Stimulated activated CD4-positive, alpha-beta T cell treated with anti-CD3 and anti-CD28 coated beads, Interleukin-4, amount 100 ng/mL, for 24 hours (primary cell): ENCODE measurements around the gene LRRC31.

Source experiments
- DNase-seq: peaks from one replicate; pipeline ENCODE4 v3.0.0-alpha.2; 2020

The LRRC31 gene

DNA sequence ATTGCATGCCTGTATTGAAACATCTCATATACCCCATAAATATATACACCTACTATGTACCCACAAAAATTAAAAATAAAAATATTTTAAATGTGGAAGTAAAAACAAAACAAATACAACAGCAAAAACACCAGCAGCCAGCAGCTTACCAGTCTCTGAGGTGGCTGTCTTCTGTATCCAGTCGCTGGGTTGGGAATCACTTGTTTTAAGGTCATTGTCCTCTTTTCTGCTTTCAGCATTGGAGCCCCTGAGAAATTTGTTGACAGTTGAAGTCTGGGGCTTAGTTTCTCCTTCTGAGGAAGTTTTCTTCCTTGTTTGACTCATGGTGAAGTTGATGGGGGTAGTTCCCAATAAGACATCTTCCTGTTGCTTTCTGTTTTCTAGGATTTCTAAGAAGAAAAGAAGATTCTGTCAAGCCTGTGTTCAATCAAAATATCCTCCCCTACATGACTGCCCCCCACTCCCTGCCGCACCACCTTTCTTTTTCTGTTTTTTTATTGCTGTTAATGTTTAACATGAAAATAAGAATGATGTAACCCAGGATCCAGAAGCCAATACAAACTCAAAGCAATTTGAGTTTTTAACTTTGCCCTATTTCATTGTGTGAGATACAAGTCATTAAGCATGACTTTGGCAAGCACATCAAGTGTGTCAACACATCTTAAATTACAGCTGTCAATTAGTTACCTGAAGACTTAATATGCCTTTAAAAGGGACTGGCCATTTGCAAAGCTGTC lies at the start of gene LRRC31:
LRRC31 (minus strand) TSS at position 452 of the 737 bp plus-strand sequence; CDS start at position 324, 128 bp downstream.
- no peak for DNase-seq

DNA sequence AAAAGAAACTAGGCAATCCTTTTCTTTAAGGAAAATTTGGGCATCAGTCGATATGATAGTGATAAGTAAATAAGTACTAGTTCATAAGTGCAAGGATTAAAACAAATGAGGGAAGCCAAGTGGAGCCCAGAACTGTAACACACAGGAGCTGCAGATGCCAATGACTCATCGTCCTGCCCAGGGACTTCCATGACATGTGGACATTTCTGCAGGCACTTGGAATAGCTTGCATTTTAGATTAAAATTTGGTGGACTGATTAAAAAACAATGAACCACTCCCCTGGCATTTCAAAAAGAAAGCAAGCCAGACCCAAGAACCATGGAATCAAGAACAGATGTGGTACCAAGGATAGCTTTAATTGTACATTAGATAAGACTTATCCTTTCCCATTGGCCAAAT lies 44.6 kb upstream of the LRRC31 start:
- DNase-seq: no peak

DNA sequence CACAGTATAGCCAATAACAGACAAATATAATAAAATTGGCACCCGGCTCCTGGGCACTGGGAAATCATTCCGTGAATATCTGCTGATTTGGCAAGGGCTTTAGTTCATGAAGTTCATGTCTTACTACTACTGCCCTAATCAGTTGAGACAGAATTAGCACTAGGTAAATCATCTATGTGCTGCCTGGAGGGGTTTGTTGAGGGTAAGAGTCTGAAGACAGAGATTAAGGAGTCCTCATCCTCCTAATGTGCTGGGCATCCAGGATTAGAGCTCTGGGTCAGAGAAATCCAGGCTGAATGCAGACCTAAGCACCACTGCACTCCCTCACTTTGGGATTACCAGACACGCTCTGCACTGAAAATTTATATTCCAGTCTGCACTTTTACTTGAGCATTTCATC lies 43.6 kb upstream of the LRRC31 start:
- DNase-seq: no peak

DNA sequence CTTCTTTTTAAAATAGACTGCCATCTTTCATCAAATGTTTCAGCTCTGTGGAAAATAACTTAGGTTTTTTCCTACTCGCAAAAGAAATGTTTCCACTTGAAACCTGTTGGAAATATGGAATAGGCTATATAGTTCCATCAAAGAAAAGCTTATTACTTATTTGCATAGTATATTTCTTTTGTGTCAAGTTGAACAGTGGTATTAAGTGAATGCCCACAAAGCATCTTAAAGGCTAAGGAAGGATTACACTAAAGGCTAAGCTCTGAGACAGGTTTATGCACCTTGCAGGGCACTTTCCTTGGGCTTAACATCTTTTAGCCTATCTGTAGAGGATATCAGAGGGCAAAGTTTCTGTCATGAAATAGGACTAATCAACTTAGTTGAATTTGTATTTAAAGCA lies 41.5 kb upstream of the LRRC31 start, which contains the start of gene SAMD7:
SAMD7 (plus strand) TSS at position 301 of the 400 bp plus-strand sequence. CDS start 7,927 bp downstream, outside the sequence.
- DNase-seq: no peak

DNA sequence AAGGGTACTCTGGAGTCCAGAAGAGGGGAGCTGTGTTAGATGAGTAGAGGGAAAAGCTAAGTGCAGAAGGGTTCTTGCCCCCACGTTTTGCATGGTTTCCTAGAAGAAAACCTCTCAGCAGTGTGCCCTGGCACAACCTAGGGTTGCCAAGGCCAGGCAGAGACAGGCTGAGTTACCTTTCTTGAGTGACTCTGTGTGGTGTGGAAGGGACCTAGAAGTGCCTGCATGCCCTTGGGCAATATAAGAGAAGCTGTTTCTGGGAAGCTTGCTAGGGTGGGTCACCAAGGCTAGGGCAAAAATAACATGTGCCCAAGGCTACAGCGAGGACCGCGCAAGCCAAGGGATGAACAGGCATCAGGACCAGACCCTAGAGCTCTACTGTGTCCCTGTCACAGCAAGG lies 38.2 kb upstream of the LRRC31 start:
- DNase-seq: no peak

DNA sequence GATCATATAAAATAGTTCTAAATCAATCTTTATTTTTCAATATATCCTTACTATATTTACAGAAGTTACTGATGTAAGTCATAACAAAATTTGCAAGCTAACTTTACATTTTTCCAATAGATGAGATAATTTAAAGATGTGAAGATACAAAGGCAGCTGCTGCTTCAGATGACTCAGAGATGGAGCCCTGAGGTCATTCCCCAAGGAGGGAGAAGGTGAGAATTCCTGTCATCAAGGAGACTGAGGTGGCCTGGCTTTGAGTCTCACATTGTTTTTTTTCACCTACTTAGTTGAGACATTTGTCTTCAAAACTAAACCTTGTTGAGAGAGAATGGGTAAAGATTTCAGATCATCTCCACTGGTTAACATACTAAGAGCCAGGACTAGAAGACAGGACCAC lies 37.7 kb upstream of the LRRC31 start:
- DNase-seq: no peak

DNA sequence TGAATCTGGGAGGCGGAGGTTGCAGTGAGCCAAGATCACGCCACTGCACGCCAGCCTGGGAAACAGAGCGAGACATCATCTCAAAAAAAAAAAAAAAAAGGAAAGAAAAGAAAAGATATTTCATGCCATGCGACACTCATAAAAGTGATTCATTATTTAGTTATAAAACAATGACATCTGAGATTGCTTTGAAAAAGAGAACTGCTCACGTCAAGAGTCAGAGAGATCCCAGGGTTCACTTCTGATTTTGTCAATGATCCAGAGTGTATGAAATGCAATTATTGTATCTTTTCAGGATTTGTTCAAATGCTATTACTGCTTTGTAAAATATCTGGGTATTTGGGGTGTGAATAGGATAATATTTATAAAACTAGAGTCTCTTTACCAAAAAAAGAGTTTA lies 35.7 kb upstream of the LRRC31 start:
- DNase-seq: no peak

DNA sequence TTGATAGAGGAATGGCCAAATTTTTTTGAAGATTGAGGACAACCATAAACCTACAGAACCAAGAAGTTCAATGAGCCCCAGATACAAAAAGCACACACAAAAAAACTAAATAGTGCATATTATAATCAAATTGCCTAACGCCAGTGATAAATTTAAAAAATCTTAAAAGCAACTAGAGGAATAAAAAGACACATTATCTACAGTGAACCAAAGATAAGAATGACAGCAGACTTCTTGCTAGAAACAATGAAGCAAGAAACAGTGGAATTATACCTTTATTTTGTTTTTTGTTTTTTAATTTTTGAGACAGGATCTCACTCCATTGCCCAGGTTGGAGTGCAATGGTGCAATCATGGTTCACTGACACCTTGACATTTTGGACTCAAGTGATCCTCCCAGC lies 31.7 kb upstream of the LRRC31 start:
- DNase-seq: no peak

DNA sequence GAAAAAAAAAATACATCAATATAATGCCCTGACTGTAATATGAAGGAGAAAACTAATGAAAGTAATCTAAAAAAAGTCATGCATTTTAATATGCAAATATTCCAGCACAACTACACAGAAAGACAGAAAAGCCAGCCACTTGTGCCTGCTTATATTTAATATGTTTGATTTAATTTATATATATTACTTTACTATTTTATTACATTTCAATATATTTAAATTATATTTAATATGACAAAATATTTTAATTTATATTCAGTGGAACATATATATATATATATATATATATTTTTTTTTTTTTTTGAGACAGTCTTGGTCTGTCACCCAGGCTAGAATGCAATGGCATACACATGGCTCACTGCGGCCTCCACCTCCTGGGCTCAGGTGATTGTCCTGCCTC lies 27.5 kb upstream of the LRRC31 start:
- DNase-seq: no peak

DNA sequence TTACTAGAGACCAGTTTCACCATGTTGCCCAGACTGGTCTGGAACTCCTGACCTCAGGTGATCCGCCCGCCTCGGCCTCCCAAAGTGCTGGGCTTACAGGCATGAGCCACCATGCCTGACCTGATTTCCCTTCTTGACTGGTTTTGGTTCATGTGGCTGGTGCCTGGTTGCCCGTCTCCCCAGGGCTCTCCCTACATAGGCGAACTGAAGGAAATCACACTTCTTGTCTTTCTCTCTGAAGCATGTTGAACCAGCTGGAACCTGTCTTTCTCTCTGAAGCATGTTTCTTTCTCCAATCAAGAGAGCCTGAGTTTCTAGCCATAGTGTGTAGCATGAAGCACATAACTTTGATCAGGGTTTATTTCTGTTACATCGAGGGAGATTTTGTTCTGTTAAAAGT lies 25.3 kb upstream of the LRRC31 start:
- DNase-seq: no peak

DNA sequence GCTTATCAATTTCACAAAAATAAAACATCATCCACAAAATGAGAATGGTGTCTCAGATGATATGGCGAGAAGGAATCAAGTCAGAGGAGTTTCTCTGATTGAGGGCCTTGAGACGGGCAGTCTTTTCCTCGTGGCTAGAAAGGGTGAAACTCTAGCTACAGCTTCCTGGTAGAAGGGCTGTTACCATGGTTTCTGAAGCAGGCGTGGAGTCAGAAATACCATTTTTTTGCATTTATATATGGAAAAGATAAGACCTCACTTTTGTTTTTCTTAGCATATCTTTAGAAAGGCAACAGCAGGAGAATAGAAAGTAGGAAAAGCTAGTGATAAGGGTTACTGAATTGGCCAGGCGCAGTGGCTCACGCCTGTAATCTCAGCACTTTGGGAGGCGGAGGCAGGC lies 24.4 kb upstream of the LRRC31 start:
- no peak for DNase-seq

DNA sequence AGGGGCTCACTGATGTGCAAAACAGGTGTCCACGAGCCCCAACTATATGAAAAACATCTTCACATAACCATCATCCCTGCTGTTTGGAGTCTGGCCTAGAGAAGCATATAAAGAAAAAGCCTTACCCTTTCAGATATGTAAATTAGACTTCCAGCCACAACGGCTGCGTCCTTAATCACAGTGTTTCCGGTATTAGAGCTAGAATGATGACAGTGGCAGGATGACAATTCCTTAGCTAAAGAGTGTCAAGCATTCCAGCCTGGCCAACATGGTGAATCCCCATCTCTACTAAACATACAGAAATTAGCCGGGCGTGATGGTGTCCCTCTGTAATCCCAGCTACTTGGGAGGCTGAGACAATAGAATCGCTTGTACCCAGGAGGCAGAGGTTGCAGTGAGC lies 22.2 kb upstream of the LRRC31 start:
- DNase-seq: no peak

DNA sequence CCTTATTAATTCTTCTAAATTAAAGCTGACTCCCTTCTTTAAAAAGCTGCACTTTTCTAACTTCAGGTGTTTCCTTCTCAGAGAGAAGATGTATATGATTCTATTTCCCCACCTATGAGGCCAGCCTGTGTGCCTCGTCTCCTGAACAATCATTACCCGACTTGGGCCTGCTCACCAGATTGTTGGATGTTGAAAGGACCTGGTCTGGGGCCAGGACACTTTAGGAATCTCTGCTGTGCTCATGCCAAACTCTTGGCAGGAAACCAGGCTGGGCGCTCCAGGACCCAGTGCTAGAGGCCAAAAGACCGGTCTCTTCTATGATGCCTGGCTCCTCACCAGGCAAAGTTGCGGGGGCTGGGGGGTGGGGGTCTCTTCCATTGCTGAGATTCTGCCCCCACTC lies 16.9 kb upstream of the LRRC31 start:
- DNase-seq: no peak

DNA sequence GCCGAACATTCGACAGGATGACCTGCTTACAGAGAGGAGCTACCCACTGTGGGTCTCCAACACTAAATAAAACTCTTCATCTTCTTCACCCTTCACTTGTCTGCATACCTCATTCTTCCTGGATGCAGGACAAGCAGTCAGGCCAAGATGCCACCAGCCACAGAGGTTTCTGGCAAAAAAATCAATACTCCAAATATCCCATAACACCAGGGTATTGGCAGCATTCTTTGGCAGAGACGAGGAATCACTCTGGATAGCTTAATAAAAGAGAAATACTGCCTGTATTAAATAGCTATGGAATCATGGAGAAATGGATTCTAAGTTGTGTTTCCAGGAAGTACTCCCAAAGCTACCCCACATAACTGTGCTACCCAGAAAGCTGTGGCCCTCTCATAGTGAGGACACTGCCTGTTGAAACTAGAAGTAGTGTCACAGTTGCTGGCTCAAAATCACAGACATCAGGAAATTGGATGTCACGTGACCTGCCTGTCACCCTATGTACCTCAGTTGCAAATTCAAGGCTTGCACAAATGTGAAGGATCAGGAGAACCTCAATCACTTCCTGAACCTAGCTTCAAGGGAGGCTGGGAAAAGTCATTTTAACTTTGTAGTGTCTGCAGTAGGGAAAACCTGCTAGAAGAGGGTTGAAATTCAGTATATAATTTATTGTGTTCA lies 11.0 kb upstream of the LRRC31 start:
- DNase-seq: no peak

DNA sequence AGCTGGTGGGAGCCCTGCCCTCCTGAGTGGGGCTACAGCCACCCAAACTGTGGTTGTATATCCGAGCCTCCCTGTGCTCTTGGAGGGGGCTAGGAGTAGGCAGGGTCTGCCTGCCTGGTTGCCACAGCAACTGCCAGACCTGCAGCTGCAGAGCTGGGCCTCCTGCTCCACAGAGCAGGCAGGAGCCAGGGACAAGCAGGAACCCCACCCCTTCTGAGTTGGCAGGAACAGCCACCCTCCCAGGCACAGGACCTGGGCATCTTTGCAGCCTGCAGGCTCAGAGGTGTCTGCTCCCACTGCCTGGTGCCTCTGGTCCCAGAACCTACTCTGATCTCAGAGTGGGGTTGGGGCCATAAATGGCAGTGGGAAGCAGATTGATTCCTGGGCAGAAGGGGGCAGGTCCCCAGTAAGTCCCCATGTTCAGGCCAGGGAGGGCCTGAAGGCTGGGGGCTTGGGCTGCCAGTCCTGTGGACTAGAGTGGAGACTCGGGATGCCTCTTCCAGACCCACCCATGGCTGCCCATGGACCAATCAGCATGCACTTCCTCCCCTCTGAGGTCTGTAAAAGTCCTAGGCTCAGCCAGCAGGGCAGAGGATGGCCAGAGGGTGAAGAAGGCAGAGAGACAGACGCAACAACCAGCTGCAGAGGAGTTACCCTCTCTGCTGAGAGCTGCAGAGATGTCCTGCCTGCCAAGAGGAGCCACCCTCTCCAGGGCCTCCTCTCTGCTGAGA lies 10.3 kb upstream of the LRRC31 start:
- DNase-seq: no peak

DNA sequence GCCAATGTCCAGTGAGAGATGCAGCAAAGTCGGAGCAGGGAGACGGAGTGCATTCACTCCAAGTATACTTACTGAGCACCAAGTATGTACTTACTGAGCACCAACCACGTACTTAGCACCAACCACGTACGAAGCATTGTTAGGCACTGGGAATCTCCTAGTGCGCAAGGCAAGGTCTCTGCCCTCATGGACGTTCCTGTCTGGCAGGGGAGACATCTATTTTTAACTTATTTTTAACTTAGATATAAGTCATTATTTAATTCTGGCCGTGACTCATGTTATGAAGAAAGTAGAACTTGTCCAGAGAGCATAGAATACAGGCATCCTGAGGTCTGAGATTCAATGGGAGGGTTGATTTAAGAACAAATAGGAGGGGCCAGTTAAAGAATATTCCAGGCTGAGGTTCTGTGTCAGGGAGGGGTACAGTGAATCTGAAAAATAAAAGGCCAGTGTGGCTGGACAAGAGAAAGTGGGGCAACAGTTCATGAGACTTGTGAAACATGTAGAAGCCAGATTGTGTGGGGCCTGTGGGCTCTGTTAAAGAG lies 9.3 kb upstream of the LRRC31 start:
- no peak for DNase-seq

DNA sequence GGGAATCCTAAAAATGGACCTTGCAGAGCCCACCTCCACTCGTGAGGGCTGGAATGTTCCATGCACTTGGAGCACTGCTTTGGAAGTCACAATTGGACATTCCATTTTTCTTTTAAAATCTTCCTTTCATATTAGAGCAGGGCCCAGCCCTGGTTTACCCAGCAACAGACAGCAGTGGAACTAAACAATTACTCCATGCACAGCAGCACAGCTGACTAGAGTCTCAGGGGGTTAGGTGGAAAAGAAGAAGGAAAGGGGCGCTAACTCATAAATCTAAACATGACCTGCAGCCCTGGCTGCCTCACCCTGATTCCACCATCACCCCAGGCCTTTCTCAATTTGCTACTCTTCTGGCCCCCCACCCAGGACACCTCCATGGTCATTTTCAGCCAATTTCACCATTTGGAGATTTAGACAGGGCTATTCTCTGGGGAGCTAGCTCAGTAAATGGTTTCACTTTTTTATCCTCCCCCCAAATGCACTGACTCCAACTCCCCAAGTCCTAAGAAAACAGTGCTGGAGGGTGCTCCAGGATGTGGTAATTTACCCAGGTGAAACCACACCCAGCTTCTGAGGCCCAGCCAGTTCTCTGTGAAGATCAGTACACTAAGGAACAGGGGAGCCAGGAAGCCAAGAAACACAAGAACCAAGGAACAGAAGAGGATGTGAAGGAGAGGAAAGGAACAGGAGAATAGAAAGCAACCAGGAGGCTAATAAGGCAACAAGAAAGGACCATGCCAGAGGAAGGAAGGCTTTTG lies 1.6 kb upstream of the LRRC31 start:
- no peak for DNase-seq

DNA sequence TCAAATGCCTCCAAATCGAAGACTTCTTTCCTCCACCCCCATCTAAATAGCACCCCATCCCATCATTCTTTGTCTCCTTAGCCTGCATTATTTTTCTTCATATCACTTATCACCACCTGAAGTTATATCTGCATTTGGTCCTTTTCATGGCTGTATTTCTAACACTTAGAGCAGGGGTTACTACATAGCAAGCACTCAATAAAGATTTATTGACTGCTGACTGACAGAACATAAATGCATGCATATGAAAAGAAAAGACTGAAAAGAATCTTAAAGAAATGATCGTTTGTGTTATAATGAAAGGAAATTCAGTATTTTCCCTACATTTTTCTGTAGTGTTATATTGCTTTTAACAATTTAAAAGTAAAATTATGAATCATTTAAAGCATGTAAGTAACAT lies 1.4 kb downstream of the LRRC31 start:
- DNase-seq: no peak

DNA sequence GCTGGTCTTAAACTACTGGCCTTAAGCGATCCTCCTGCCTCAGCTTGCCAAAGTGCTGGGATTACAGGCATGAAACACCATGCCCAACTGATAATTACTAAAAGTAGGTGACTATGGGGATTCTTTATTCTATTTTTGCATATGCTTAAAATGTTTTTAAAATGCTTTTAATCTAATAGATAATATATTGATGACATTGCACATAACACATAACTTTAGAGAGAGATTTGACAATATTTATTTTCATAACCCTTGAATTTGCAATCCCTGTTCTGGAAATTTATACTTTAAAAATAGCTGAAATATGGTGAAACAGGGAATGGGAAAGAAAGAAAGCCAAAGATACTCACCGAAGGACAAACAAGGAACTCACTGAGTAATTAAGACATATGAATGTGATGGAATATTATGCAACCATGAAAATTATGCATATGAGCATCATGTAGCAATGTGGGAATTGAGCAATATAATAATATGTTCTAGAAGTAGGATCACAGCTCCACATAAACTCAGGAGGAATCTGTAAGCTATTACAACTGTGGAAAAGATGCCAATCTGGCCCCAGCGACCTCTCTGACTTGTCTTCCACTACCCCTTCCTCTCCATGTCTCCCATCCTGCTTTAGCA lies 2.0 kb downstream of the LRRC31 start:
- no peak for DNase-seq

DNA sequence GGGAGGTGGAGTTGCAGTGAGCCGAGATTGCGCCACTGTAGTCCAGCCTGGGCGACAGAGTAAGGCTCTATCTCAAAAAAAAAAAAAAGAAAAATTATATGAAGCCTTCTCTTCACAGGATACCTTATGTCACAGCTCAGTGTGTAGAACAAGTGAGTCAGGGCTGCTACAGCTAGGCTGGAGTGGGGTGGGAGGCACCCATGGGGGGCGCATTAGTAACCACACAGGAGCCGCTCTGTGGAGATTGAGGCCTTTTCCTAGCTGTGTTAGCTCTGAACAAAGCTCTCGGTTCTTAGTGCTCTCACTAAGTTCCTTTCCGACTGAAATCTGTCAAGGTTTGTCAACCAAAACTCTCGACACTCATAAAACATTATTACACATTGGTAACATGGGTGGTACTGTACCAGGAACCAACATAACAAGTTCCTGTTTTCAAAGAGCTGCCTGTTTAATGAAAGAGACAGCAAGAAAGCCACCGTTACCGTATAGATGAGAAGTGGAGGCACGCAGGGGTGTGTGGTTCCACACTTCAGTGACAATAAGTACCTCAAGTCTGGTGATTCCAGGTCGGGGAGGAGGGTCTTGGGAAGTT lies 4.5 kb downstream of the LRRC31 start:
- no peak for DNase-seq

DNA sequence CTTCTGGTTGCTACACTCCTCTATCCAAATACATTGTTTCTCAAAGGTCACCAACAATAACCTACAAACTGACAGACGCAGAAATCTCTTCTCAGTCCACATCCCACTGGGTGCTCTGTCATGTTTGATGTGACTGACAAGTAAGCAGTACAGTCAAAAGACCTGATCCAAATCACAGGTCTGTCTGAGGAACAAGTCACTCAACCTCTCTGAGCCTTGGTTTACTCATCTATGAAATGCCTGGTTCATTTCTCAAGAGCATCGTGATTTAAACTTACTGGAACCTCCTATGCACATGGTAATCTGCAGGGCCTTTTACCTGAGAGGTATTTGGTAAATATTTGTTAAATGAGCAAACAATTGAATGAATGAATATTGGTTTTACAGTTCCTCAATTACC lies 5.5 kb downstream of the LRRC31 start:
- no peak for DNase-seq

DNA sequence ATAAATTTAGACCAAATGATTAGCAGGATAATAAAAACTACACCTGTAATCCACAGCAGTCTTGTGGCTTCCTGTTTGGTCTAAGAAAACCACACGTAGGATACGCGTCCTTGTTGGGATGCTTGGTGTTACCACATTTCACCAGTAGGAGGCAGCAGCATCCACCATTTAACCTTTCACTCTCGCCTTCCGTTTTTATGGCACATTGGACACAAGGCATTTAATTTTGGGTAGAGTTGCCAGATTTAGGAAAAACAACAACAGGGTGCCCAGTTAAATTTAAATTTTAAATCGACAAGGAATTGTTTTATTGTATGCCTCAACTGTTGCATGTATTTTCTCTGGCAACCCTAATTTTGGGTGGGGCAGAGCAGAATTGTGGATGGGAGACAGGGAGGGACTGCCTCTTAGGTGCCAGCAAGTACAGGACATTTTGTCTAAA lies 6.3 kb downstream of the LRRC31 start:
- peak; percentile 67 for DNase-seq
